Transverse colon (tissue), 4 donors: ENCODE results near the gene SLC26A6. TPM values are rescaled to one million over a fixed set of nuclear protein-coding genes. Genes with fewer than 3 reads are reported as not detected.

Experiments
- DNase-seq: peaks from one replicate; pipeline ENCODE4 v3.0.0-alpha.2; 2019
- H3K27ac ChIP-seq, 4 donors: fragments of 200-600 bp; sonication (generic); 2 replicates each; pipeline ENCODE4 v1.5.1; 2016 to 2018; ENCODE audit warnings: inconsistent platforms in 4 of 4
- H3K27me3 ChIP-seq: fragments of 200-600 bp; sonication (generic); 2 replicates; pipeline ENCODE4 v1.5.1; 2017; ENCODE audit warnings: inconsistent platforms
- H3K36me3 ChIP-seq, 4 donors: fragments of 200-600 bp; sonication (generic); 2 replicates each; pipeline ENCODE4 v1.5.1; 2017 to 2019; ENCODE audit warnings: inconsistent platforms in 4 of 4
- H3K4me1 ChIP-seq, 4 donors: fragments of 200-600 bp; sonication (generic); 2 replicates each; pipeline ENCODE4 v1.5.1; 2017 to 2020; ENCODE audit warnings: inconsistent platforms in 4 of 4
- H3K4me3 ChIP-seq, 4 donors: fragments of 200-600 bp; sonication (generic); 1 replicate in 1 of 4; 2 replicates in 3 of 4; pipeline versions ENCODE4 v1.5.1 to v1.6.1; 2017 to 2019; ENCODE audit warnings: inconsistent platforms in 4 of 4
- H3K9me3 ChIP-seq, 2 donors: fragments of 200-600 bp; sonication (generic); 2 replicates each; pipeline ENCODE4 v1.5.1; 2017 to 2019; ENCODE audit warnings: inconsistent platforms in 2 of 2
- EP300 ChIP-seq: sonication (generic); formaldehyde crosslinking; IDR thresholded peaks from one replicate; pipeline ENCODE4 v1.6.1; 2017; ENCODE audit warnings: antibody characterized with exemption, low read depth
- POLR2A ChIP-seq: fragments of 450-650 bp; IDR thresholded peaks from one replicate; pipeline ENCODE4 v1.6.1; 2016; ENCODE audit warnings: antibody characterized with exemption, mild to moderate bottlenecking, moderate library complexity
- POLR2AphosphoS5 ChIP-seq, 3 donors: sonication (generic); formaldehyde crosslinking; IDR thresholded peaks; one replicate each; pipeline ENCODE4 v1.6.1; 2016; ENCODE audit warnings: antibody characterized with exemption in 3 of 3
- WGBS, 2 donors: methylation state at CpG; one replicate each; pipeline ENCODE4 v1.1.5; 2018; ENCODE audit warnings: low coverage in 1 of 2; 5-methylcytosine and 5-hydroxymethylcytosine counted together
- in situ Hi-C, 4 donors: fragments of 200-750 bp; cut with MboI; loops; one replicate each; pipeline versions ENCODE4 v1.15.0 to v1.15.1; 2017; ENCODE audit warnings: low sequenced_read_pairs in 3 of 4, low pct_ligation_motif_present in 1 of 4, low pct_unique_long_range_greater_than_20kb in 1 of 4
- intact Hi-C: fragments of 100-400 bp; cut with DNase I; formaldehyde crosslinking; loops from one replicate; pipeline ENCODE4 v1.15.1; 2023; ENCODE audit warnings: low total_unique reads
- total RNA-seq, 4 donors: library from RNA; depleted of rRNA; stranded (reverse); fragments of >200 nt; gene quantifications; one replicate each; pipeline ENCODE4 v1.1.0, GENCODE V29; 2016
- TF ChIP-seq, protein P1 (sequence below), 5 experiments: fragments of 200-600 bp in 3 of 5; fragments of 450-650 bp in 2 of 5; sonication (generic) in 3 of 5; IDR thresholded peaks; 1 replicate in 2 of 5; 2 replicates in 3 of 5; pipeline ENCODE4 v1.5.1; 2016 to 2017; ENCODE audit warnings: antibody characterized with exemption in 5 of 5, inconsistent platforms in 3 of 5, mild to moderate bottlenecking in 2 of 5, moderate library complexity in 1 of 5

The SLC26A6 gene
- total RNA-seq, 4 donors from 2014 or later = 134 to 282 (median 193) TPM

DNA sequence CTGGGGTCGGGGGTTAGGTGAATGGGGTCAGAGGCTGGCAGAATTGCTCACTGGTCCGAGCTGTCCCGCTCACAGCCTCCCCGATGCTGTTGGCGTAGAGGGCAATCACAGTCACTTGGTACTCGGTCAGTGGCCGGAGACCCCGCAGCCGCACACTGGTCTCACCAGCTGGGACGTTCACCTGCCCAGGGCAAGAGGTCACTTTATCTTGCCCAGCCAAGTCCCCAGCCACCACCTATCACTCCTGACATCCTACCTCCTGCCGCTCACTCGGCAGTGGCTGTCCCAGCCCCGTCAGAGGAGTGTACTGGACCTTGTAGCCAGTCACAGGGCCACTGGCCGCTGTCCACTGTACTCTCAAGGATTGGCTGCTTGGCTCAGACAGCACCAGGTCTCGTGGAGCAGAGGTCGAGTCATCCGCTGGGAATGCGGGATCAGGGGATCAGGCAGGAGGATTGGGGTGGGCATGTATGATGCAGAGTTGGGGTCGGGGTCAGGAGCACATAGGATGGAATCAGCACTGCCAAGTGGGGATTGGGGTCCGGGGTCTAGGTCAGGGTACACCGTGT is 42.7 kb downstream of the SLC26A6 start:
- no peaks in the 10 kb centered on the region for H3K9me3 ChIP-seq
- no peak for DNase-seq
- intact Hi-C loops = no loop called here
- H3K4me3 ChIP-seq = no peak overlapping the region
- in situ Hi-C loops = no loop called here
- H3K36me3 ChIP-seq = no peaks in the 10 kb centered on the region
- no peak overlapping the region for H3K27ac ChIP-seq
- TF ChIP-seq EP300 (no peak), POLR2AphosphoS5 (IDR thresholded peaks at IDR 0.05) (no peak), POLR2A (no peak)
- TF ChIP-seq, protein P1, sequence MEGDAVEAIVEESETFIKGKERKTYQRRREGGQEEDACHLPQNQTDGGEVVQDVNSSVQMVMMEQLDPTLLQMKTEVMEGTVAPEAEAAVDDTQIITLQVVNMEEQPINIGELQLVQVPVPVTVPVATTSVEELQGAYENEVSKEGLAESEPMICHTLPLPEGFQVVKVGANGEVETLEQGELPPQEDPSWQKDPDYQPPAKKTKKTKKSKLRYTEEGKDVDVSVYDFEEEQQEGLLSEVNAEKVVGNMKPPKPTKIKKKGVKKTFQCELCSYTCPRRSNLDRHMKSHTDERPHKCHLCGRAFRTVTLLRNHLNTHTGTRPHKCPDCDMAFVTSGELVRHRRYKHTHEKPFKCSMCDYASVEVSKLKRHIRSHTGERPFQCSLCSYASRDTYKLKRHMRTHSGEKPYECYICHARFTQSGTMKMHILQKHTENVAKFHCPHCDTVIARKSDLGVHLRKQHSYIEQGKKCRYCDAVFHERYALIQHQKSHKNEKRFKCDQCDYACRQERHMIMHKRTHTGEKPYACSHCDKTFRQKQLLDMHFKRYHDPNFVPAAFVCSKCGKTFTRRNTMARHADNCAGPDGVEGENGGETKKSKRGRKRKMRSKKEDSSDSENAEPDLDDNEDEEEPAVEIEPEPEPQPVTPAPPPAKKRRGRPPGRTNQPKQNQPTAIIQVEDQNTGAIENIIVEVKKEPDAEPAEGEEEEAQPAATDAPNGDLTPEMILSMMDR (IDR thresholded peaks at IDR 0.05) = no peak
- H3K4me1 ChIP-seq = peaks cover 9 to 22% (median 16%) of the 10 kb centered on the region in 4 donors
- WGBS, 2 donors = 89% methylated on average over 21 of the region's 21 CpGs; no CpG with 5 or more reads in 1 of the 2 donors
- peaks cover 15% of the 10 kb centered on the region for H3K27me3 ChIP-seq

DNA sequence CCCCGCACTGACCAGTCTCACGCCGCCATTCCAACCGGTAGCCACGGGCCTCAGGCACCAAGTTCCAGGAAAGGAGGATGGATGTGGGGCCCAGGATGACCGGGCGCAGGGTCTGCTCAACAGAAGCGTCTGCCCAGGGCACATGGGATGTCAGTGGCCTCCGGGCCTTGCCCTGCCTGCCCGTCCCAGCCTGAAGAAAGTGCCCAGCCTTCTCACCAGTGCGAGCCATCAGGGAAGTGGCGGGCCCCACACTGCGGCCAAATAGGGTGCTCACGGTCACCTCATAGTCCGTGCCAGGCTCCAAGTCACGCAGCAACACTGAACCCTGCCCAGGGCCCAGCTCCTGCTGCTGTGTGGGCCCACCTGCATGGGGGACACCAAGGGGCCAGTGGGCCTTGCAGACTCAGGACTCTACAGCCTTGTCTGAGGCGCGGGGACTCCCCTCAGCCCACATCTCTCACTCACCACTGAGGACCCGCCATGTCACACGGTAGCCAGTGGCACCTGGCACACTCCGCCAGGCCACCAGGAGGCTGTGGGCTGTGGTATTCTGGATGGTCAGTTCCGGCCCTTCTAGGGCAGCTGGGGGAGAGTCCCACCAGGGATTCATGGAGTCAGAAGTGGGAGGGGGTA is 43.3 kb downstream of the SLC26A6 start:
- H3K27me3 ChIP-seq = peaks cover 15% of the 10 kb centered on the region
- no peaks in the 10 kb centered on the region for H3K36me3 ChIP-seq
- H3K4me1 ChIP-seq = peaks cover 9 to 20% (median 15%) of the 10 kb centered on the region in 4 donors
- 89% methylated on average over 22 of the region's 22 CpGs; no CpG with 5 or more reads in 1 of the 2 donors for WGBS, 2 donors
- H3K27ac ChIP-seq = no peak overlapping the region
- intact Hi-C loops = no loop called here
- TF ChIP-seq EP300 = no peak
- TF ChIP-seq POLR2A = no peak
- no peak for TF ChIP-seq POLR2AphosphoS5 (IDR thresholded peaks at IDR 0.05)
- TF ChIP-seq, protein P1 (IDR thresholded peaks at IDR 0.05) = no peak
- in situ Hi-C loops = no loop called here
- H3K4me3 ChIP-seq = no peak overlapping the region
- no peak for DNase-seq
- H3K9me3 ChIP-seq = no peaks in the 10 kb centered on the region

DNA sequence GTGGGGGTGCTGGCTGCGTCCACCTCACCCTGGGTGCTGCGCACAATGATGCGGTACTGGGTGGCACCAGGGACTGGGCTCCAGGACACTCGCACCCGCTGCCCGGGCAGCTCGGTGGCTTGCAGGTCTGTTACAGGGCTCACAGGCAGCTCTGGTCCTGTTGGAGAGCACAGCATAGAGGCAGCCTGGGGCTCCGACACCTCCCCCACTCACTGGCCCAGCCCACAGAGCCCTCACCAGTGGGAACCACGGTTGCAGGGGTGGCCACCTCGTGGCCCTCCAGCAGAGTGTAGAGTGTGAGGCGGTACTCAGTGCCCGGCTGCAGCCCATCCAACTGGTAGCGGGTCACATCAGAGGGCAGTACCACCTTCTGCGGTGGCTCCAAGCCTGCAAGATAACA is 43.8 kb downstream of the SLC26A6 start:
- in situ Hi-C loops = no loop called here
- H3K4me3 ChIP-seq = no peak overlapping the region
- peaks cover 9 to 20% (median 15%) of the 10 kb centered on the region in 4 donors for H3K4me1 ChIP-seq
- H3K27me3 ChIP-seq = peaks cover 15% of the 10 kb centered on the region
- 90% methylated on average over 6 of the region's 14 CpGs; no CpG with 5 or more reads in 1 of the 2 donors for WGBS, 2 donors
- no peaks in the 10 kb centered on the region for H3K9me3 ChIP-seq
- no peaks in the 10 kb centered on the region for H3K36me3 ChIP-seq
- H3K27ac ChIP-seq = no peak overlapping the region
- intact Hi-C loops = no loop called here
- no peak for DNase-seq
- TF ChIP-seq, protein P1 (IDR thresholded peaks at IDR 0.05) = no peak
- no peak for TF ChIP-seq EP300
- no peak for TF ChIP-seq POLR2AphosphoS5 (IDR thresholded peaks at IDR 0.05)
- no peak for TF ChIP-seq POLR2A

DNA sequence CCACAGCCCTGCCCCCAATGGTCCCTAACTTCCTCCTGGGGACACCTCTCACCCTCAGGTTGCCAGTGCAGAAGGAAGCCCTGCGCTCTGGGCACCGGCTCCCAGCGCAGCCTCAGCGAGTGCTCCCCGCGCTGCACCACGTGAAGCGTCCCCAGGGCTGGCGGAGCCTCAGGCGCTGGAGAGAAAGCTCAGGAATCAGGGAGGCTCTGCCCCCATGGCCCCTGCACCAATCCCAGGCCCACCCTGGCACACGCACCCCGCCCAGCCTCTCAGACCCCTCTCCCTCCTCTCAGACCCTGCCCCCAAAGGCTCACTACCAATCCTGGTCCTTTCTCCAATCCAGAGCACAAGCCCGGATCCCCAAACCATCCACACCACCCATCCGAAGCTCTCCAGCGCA is 47.0 kb downstream of the SLC26A6 start:
- intact Hi-C loops (no loop called here), in situ Hi-C loops (no loop called here)
- no peak overlapping the region for H3K4me3 ChIP-seq
- no peaks in the 10 kb centered on the region for H3K27me3 ChIP-seq
- TF ChIP-seq EP300 (no peak), POLR2AphosphoS5 (IDR thresholded peaks at IDR 0.05) (no peak), POLR2A (no peak)
- TF ChIP-seq, protein P1 (IDR thresholded peaks at IDR 0.05) = no peak
- no peak overlapping the region for H3K27ac ChIP-seq
- DNase-seq = no peak
- no peaks in the 10 kb centered on the region for H3K4me1 ChIP-seq
- H3K9me3 ChIP-seq = no peaks in the 10 kb centered on the region
- 72% methylated on average over 15 of the region's 15 CpGs; no CpG with 5 or more reads in 1 of the 2 donors for WGBS, 2 donors
- H3K36me3 ChIP-seq = no peaks in the 10 kb centered on the region
